Neuron (in vitro differentiated cells): ENCODE data around the gene MGAT2.
A peak's percentile ranks its signal among the peaks of the same experiment; 100 is the strongest.
"Not testable (repeated sequence)": the region's sequence is repeated elsewhere in the genome, so short reads cannot be mapped to it uniquely, and the experiment has no call there.

Source experiments
- H2AFZ ChIP-seq: one replicate; pipeline ENCODE4 v1.6.1; 2013; ENCODE audit warnings: low read depth, mild to moderate bottlenecking, inconsistent platforms, low read length, moderate library complexity
- H3K27me3 ChIP-seq: one replicate; pipeline ENCODE4 v1.6.1; 2013; ENCODE audit warnings: low read length; ENCODE audit not compliant: insufficient read depth
- H3K36me3 ChIP-seq: one replicate; pipeline ENCODE4 v1.6.1; 2013; ENCODE audit warnings: low read length; ENCODE audit not compliant: insufficient read depth
- H3K4me1 ChIP-seq: one replicate; pipeline ENCODE4 v1.6.1; 2013; ENCODE audit warnings: low read length; ENCODE audit not compliant: insufficient read depth
- H3K4me3 ChIP-seq: 2 replicates; pipeline ENCODE4 v1.5.1; 2013; ENCODE audit warnings: mild to moderate bottlenecking, low read length, moderate library complexity
- H3K9me3 ChIP-seq: one replicate; pipeline ENCODE4 v1.6.1; 2013; ENCODE audit warnings: low read length

The MGAT2 gene

GRCh38 chr14:49589387-49589786 is 31.2 kb upstream of the MGAT2 start:
- Histone ChIP-seq H3K4me1 (peaks cover 9% of the 10 kb centered on the region), H3K9me3 (no peaks in the 10 kb centered on the region), H3K4me3 (no peak overlapping the region), H3K36me3 (peaks cover 6% of the 10 kb centered on the region), H2AFZ (no peak overlapping the region), H3K27me3 (no peaks in the 10 kb centered on the region)

- H3K4me1 ChIP-seq, result peaks cover 9% of the 10 kb centered on the region
- H3K9me3 ChIP-seq, result no peaks in the 10 kb centered on the region
- no peaks in the 10 kb centered on the region for H3K36me3 ChIP-seq
- no peaks in the 10 kb centered on the region for H3K27me3 ChIP-seq
- no peak overlapping the region for H2AFZ ChIP-seq
- no peak overlapping the region for H3K4me3 ChIP-seq
Measured at GRCh38 chr14:49593016-49593415, 27.6 kb upstream of the MGAT2 start.

- Histone ChIP-seq H3K9me3 (no peaks in the 10 kb centered on the region), H3K4me1 (peaks cover 10% of the 10 kb centered on the region), H2AFZ (no peak overlapping the region), H3K4me3 (no peak overlapping the region), H3K36me3 (no peaks in the 10 kb centered on the region), H3K27me3 (no peaks in the 10 kb centered on the region)
Measured at GRCh38 chr14:49594347-49595091, 26.1 kb upstream of the MGAT2 start.

- Histone ChIP-seq H3K36me3 (peaks cover 10% of the 10 kb centered on the region), H2AFZ (peak overlapping the region; percentile 95), H3K27me3 (no peaks in the 10 kb centered on the region), H3K9me3 (no peaks in the 10 kb centered on the region), H3K4me1 (peaks cover 15% of the 10 kb centered on the region), H3K4me3 (peak overlapping the region; percentile 98)
Measured at GRCh38 chr14:49598189-49598484, 22.5 kb upstream of the MGAT2 start.

GRCh38 chr14:49598485-49599300 is 21.9 kb upstream of the MGAT2 start, which contains the start of gene LRR1:
TSS of gene LRR1 (plus strand) at chr14:49598940. CDS start at chr14:49599021, 81 bp downstream.
- Histone ChIP-seq H3K36me3 (peaks cover 14% of the 10 kb centered on the region), H2AFZ (peak within 1 kb of the TSS; percentile 95), H3K27me3 (no peaks in the 10 kb centered on the region), H3K4me1 (peaks cover 15% of the 10 kb centered on the region), H3K4me3 (peak within 1 kb of the TSS; percentile 98), H3K9me3 (no peaks in the 10 kb centered on the region)

GRCh38 chr14:49607583-49607982 is 13.0 kb upstream of the MGAT2 start:
- Histone ChIP-seq H3K4me1 (no peaks in the 10 kb centered on the region), H2AFZ (no peak overlapping the region), H3K9me3 (no peaks in the 10 kb centered on the region), H3K27me3 (no peaks in the 10 kb centered on the region), H3K4me3 (no peak overlapping the region), H3K36me3 (peaks cover 45% of the 10 kb centered on the region)

- Histone ChIP-seq H3K27me3 (no peaks in the 10 kb centered on the region), H2AFZ (no peak overlapping the region), H3K4me3 (no peak overlapping the region), H3K4me1 (no peaks in the 10 kb centered on the region), H3K36me3 (peaks cover 30% of the 10 kb centered on the region), H3K9me3 (no peaks in the 10 kb centered on the region)
Measured at GRCh38 chr14:49612251-49612650, 8.3 kb upstream of the MGAT2 start.

GRCh38 chr14:49612671-49613070 is 7.9 kb upstream of the MGAT2 start:
- Histone ChIP-seq H3K36me3 (peaks cover 30% of the 10 kb centered on the region), H3K4me1 (no peaks in the 10 kb centered on the region), H3K4me3 (no peak overlapping the region), H3K9me3 (no peaks in the 10 kb centered on the region), H2AFZ (no peak overlapping the region), H3K27me3 (no peaks in the 10 kb centered on the region)

- Histone ChIP-seq H2AFZ (no peak overlapping the region), H3K36me3 (peaks cover 41% of the 10 kb centered on the region), H3K9me3 (no peaks in the 10 kb centered on the region), H3K4me3 (no peak overlapping the region), H3K4me1 (peaks cover 5% of the 10 kb centered on the region), H3K27me3 (no peaks in the 10 kb centered on the region)
Measured at GRCh38 chr14:49614196-49614595, 6.4 kb upstream of the MGAT2 start.

GRCh38 chr14:49615776-49616175 is 4.8 kb upstream of the MGAT2 start:
- H3K9me3 ChIP-seq, result no peaks in the 10 kb centered on the region
- no peak overlapping the region for H3K4me3 ChIP-seq
- H2AFZ ChIP-seq, result no peak overlapping the region
- H3K36me3 ChIP-seq, result peaks cover 34% of the 10 kb centered on the region
- H3K4me1 ChIP-seq, result peaks cover 12% of the 10 kb centered on the region
- H3K27me3 ChIP-seq, result no peaks in the 10 kb centered on the region

GRCh38 chr14:49617852-49618519 is 2.6 kb upstream of the MGAT2 start:
- Histone ChIP-seq H3K36me3 (peaks cover 32% of the 10 kb centered on the region), H3K4me3 (no peak overlapping the region), H3K9me3 (no peaks in the 10 kb centered on the region)

GRCh38 chr14:49619273-49619672 is 1.3 kb upstream of the MGAT2 start:
- not testable (repeated sequence) for H2AFZ ChIP-seq, H3K9me3 ChIP-seq, H3K27me3 ChIP-seq
- peaks cover 37% of the 10 kb centered on the region for H3K4me1 ChIP-seq
- peaks cover 31% of the 10 kb centered on the region for H3K36me3 ChIP-seq
- peak overlapping the region; percentile 88 for H3K4me3 ChIP-seq

More at GRCh38 chr14:49617852-49618519, 2.6 kb upstream of the MGAT2 start:
- H3K27me3 ChIP-seq, result no peaks in the 10 kb centered on the region
- H3K4me1 ChIP-seq, result peaks cover 30% of the 10 kb centered on the region
- no peak overlapping the region for H2AFZ ChIP-seq

- Histone ChIP-seq H3K4me1 (peaks cover 37% of the 10 kb centered on the region), H2AFZ (no peak overlapping the region), H3K4me3 (peak overlapping the region; percentile 88), H3K9me3 (no peaks in the 10 kb centered on the region), H3K36me3 (peaks cover 32% of the 10 kb centered on the region), H3K27me3 (no peaks in the 10 kb centered on the region)
Measured at GRCh38 chr14:49619730-49620129, 869 bp upstream of the MGAT2 start.
